ENCODE results near the gene TCF23.

Gene TCF23

DNA sequence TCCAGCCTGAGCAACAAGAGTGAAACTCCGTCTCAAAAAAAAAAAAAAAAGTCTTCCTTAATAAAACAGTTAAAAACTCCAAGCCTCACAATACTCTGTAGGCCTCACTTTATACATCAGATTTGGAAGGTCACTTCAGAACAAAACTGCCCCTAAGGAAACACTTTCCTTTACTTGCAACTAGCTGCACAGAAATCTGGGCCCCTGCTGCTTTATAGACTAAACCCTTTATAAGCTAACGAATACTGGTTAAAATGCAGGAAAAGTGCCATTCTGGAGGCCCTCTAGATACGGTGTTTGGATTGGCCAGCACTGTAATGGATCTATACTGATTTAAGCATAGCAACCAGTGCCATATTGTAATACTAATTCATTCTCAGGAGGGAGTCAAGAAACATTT is 23.7 kb upstream of the TCF23 start:
- TF ChIP-seq, protein P1, sequence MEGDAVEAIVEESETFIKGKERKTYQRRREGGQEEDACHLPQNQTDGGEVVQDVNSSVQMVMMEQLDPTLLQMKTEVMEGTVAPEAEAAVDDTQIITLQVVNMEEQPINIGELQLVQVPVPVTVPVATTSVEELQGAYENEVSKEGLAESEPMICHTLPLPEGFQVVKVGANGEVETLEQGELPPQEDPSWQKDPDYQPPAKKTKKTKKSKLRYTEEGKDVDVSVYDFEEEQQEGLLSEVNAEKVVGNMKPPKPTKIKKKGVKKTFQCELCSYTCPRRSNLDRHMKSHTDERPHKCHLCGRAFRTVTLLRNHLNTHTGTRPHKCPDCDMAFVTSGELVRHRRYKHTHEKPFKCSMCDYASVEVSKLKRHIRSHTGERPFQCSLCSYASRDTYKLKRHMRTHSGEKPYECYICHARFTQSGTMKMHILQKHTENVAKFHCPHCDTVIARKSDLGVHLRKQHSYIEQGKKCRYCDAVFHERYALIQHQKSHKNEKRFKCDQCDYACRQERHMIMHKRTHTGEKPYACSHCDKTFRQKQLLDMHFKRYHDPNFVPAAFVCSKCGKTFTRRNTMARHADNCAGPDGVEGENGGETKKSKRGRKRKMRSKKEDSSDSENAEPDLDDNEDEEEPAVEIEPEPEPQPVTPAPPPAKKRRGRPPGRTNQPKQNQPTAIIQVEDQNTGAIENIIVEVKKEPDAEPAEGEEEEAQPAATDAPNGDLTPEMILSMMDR (IDR thresholded peaks at IDR 0.05; ENCODE audit: low read length, missing control alignments): no peak
- no peak overlapping the region for H3K4me3 ChIP-seq (replicated peaks; ENCODE audit: low read depth, low read length)
- no peak for DNase-seq (ENCODE audit: low read depth)

DNA sequence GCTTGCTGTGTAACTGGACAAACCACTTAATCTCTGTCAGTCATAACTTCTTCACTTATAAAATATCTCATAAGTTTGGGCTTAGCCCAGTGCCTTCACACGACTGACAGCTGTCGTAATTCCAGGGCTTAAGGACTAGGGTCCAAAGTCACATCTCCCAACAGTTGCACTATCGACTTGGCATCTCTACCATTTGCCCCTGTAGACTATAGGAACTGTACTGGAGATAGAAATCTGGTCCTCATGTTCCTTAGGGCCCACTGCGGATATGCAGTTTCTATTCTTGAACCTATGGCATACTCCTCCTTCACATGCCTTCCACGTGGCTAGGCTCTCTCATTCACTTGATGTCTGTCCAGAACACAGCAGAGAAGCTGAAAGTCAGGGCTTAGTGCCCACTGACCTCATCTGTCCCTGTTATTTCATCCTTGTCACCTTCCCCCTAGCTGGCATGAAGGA is 22.5 kb upstream of the TCF23 start:
- TF ChIP-seq, protein P1 (IDR thresholded peaks at IDR 0.05; ENCODE audit: low read length, missing control alignments): no peak
- no peak for DNase-seq (ENCODE audit: low read depth)
- no peak overlapping the region for H3K4me3 ChIP-seq (replicated peaks; ENCODE audit: low read depth, low read length)

DNA sequence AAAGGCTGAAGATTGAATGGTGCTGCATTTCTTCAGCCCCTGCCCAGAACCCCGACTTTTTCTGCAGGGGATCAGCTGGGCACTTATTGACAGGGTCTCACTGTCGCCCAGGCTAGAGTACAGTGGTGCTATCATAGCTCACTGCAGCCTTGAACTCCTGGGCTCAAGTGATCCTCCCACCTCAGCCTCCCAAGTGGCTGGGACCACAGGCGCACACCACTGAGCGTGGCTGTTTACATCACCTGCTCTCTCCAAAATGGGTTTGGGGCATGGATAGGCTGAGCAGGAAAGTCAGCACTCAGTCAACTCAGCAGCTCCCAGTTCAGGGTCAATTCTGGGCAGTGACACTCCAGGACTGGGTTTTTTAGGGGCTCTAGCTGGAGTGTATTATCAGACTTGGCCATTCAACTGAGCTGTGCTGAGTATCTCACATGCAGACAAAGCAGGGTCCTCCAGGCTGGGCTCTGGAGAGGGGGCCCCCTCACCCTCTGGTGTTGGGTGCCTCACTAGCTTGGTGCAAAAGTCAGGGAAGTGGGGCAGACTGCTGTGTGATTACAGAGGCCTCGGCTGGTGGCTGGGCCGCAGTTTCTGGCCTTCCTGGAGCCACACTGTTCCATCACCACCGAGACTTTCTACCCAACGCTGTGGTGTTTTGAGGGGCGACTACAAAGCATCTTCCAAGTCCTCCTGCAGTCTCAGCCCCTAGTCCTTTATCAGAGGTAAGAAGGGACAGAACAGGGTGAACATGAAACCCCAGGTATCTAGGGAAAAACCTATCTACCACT is 20.7 kb upstream of the TCF23 start:
- no peak for DNase-seq (ENCODE audit: low read depth)
- TF ChIP-seq, protein P1 (IDR thresholded peaks at IDR 0.05; ENCODE audit: low read length, missing control alignments): no peak
- H3K4me3 ChIP-seq (replicated peaks; ENCODE audit: low read depth, low read length): no peak overlapping the region

DNA sequence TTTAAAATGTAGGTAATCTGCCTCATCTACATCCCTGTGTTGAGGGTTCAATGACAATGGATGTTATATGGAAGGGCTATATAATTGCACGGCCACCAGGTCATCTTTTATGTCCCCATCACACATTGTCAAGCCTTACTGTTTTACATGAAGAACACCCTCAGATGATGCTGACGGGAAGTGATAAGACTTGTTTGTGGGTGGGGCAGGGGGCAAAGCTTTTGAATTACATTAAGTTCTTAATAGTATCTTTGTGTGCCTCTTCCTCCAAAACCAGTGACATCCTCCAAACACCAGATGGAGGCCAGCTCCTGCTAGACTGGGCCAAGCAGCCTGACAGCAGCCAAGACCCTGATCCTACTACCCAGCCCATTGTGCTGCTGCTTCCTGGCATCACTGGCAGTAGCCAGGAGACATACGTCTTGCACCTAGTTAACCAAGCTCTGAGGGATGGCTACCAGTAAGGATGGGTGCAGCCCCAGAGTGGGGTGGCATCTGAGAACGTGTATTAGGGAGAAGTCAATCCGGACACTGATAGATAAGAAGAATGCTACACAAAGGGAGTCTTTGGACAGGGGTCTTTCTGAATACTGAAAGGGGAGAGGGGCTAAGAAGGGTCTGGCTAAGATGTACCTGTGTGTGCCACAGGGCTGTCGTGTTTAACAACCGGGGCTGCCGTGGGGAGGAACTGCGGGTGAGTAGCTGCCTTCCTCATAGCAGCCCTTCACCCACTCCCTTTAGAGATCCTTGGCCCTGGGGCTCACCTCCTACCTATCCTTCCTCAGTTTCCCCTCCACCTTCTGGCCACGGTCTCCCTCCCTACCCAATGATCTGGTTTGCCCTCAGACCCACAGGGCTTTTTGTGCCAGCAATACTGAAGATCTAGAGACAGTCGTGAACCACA is 19.9 kb upstream of the TCF23 start:
- TF ChIP-seq, protein P1 (IDR thresholded peaks at IDR 0.05; ENCODE audit: low read length, missing control alignments): no peak
- DNase-seq (ENCODE audit: low read depth): no peak
- no peak overlapping the region for H3K4me3 ChIP-seq (replicated peaks; ENCODE audit: low read depth, low read length)

DNA sequence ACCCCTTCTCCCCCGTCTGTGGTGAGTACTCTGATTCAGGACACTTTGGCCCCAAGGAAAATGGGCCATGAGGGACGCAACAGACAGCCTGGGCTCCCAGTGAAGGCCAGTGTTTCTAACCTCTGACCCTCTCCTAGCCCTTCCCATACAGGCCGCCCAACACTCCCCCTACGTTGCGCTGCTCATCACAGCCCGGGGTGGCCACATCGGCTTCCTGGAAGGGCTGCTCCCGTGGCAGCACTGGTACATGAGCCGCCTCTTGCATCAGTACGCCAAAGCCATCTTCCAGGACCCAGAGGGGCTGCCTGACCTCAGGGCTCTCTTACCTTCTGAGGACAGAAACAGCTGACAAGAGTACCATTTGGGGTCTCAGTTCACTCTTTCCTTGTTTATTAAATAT is 18.4 kb upstream of the TCF23 start:
- TF ChIP-seq, protein P1 (IDR thresholded peaks at IDR 0.05; ENCODE audit: low read length, missing control alignments): no peak
- H3K4me3 ChIP-seq (replicated peaks; ENCODE audit: low read depth, low read length): no peak overlapping the region
- DNase-seq (ENCODE audit: low read depth): no peak

DNA sequence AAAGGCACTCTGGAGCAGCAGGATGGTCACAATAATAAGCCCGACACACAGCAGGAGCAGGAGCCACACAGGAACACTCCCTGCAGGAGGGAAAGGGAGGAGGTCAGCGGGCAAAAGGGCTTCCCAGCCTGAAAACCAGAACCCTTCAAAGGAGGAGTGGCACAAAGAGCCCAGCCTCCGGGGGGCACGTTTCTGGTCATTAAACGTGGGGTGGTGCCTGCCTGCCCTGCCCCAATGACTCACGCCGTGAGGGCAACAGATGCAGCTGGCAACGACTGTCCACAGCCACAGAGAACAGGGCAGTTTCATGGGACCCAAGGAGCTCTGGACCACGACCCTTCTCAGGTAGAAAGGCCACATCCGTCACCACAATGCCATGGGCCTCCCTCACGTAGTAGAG is 17.4 kb upstream of the TCF23 start:
- no peak overlapping the region for H3K4me3 ChIP-seq (replicated peaks; ENCODE audit: low read depth, low read length)
- TF ChIP-seq, protein P1 (IDR thresholded peaks at IDR 0.05; ENCODE audit: low read length, missing control alignments): no peak
- DNase-seq (ENCODE audit: low read depth): no peak

Data from fibroblast of pulmonary artery (primary cell).